ENCODE measurements around the gene PTPRJ. TPM values are rescaled to one million over a fixed set of nuclear protein-coding genes. Genes with fewer than 3 reads are reported as not detected.
"Not testable (repeated sequence)": the region's sequence is repeated elsewhere in the genome, so short reads cannot be mapped to it uniquely, and the experiment has no call there.

Gene PTPRJ
- total RNA-seq (18.2 TPM), polyA plus RNA-seq (3.1 TPM)

GRCh38 chr11:47980088-47980906 is at the start of gene PTPRJ:
Gene PTPRJ, plus strand, starts transcription at chr11:47980559. Its CDS starts 354 bp downstream, at chr11:47980913.
- 1% methylated on average over 110 of the region's 111 CpGs for WGBS
- no peak for DNase-seq (ENCODE audit: extremely low spot score)

GRCh38 chr11:47932544-47932943 is 47.8 kb upstream of the PTPRJ start:
- no peak for DNase-seq (ENCODE audit: extremely low spot score)
- H3K27ac ChIP-seq (ENCODE audit: low read depth): no peak overlapping the region
- no peak overlapping the region for H3K4me3 ChIP-seq (ENCODE audit: low read depth, low read length)
- no peaks in the 10 kb centered on the region for H3K36me3 ChIP-seq (ENCODE audit: insufficient read depth)
- no peaks in the 10 kb centered on the region for H3K4me1 ChIP-seq (ENCODE audit: insufficient read depth)

More at GRCh38 chr11:47980088-47980906, at the start of gene PTPRJ:
- Histone ChIP-seq H3K4me1 (ENCODE audit: insufficient read depth) (peaks cover 3% of the 10 kb centered on the region), H3K36me3 (ENCODE audit: insufficient read depth) (no peaks in the 10 kb centered on the region), H3K4me3 (ENCODE audit: low read depth, low read length) (peak within 1 kb of the TSS; percentile 94), H3K27ac (ENCODE audit: low read depth) (no peak within 1 kb of the TSS)

- 87% methylated on average over 12 of the region's 12 CpGs for WGBS
- H3K36me3 ChIP-seq (ENCODE audit: insufficient read depth); H3K4me1 ChIP-seq (ENCODE audit: insufficient read depth); H3K27ac ChIP-seq (ENCODE audit: low read depth); H3K4me3 ChIP-seq (ENCODE audit: low read depth, low read length); DNase-seq (ENCODE audit: extremely low spot score): not testable (repeated sequence)
Measured at GRCh38 chr11:47933797-47934196, 46.6 kb upstream of the PTPRJ start.

GRCh38 chr11:47938791-47939560 is 41.4 kb upstream of the PTPRJ start:
- Histone ChIP-seq H3K27ac (ENCODE audit: low read depth) (no peak overlapping the region), H3K4me1 (ENCODE audit: insufficient read depth) (no peaks in the 10 kb centered on the region), H3K4me3 (ENCODE audit: low read depth, low read length) (no peak overlapping the region), H3K36me3 (ENCODE audit: insufficient read depth) (no peaks in the 10 kb centered on the region)
- DNase-seq (ENCODE audit: extremely low spot score): no peak
- 86% methylated on average over 7 of the region's 7 CpGs for WGBS

- 89% methylated on average over 8 of the region's 8 CpGs for WGBS
- no peaks in the 10 kb centered on the region for H3K36me3 ChIP-seq (ENCODE audit: insufficient read depth)
- H3K4me3 ChIP-seq (ENCODE audit: low read depth, low read length): no peak overlapping the region
- H3K4me1 ChIP-seq (ENCODE audit: insufficient read depth): no peaks in the 10 kb centered on the region
- H3K27ac ChIP-seq (ENCODE audit: low read depth): no peak overlapping the region
- DNase-seq (ENCODE audit: extremely low spot score): no peak
Measured at GRCh38 chr11:47940904-47941649, 39.3 kb upstream of the PTPRJ start.

GRCh38 chr11:47941907-47942558 is 38.3 kb upstream of the PTPRJ start:
- Histone ChIP-seq H3K4me3 (ENCODE audit: low read depth, low read length) (no peak overlapping the region), H3K27ac (ENCODE audit: low read depth) (no peak overlapping the region), H3K4me1 (ENCODE audit: insufficient read depth) (no peaks in the 10 kb centered on the region), H3K36me3 (ENCODE audit: insufficient read depth) (no peaks in the 10 kb centered on the region)
- DNase-seq (ENCODE audit: extremely low spot score): no peak
- WGBS: 77% methylated on average over 7 of the region's 7 CpGs

GRCh38 chr11:47943721-47944586 is 36.4 kb upstream of the PTPRJ start:
- Histone ChIP-seq H3K4me3 (ENCODE audit: low read depth, low read length) (no peak overlapping the region), H3K27ac (ENCODE audit: low read depth) (no peak overlapping the region), H3K36me3 (ENCODE audit: insufficient read depth) (no peaks in the 10 kb centered on the region), H3K4me1 (ENCODE audit: insufficient read depth) (no peaks in the 10 kb centered on the region)
- WGBS: 59% methylated on average over 15 of the region's 15 CpGs
- DNase-seq (ENCODE audit: extremely low spot score): no peak

GRCh38 chr11:47944632-47945031 is 35.7 kb upstream of the PTPRJ start:
- no peak for DNase-seq (ENCODE audit: extremely low spot score)
- no peak overlapping the region for H3K27ac ChIP-seq (ENCODE audit: low read depth)
- H3K4me3 ChIP-seq (ENCODE audit: low read depth, low read length): no peak overlapping the region
- H3K4me1 ChIP-seq (ENCODE audit: insufficient read depth): no peaks in the 10 kb centered on the region
- H3K36me3 ChIP-seq (ENCODE audit: insufficient read depth): no peaks in the 10 kb centered on the region

GRCh38 chr11:47946682-47947559 is 33.4 kb upstream of the PTPRJ start:
- WGBS: 37% methylated on average over 10 of the region's 10 CpGs
- H3K4me3 ChIP-seq (ENCODE audit: low read depth, low read length): no peak overlapping the region
- no peaks in the 10 kb centered on the region for H3K4me1 ChIP-seq (ENCODE audit: insufficient read depth)
- no peak overlapping the region for H3K27ac ChIP-seq (ENCODE audit: low read depth)
- no peaks in the 10 kb centered on the region for H3K36me3 ChIP-seq (ENCODE audit: insufficient read depth)
- DNase-seq (ENCODE audit: extremely low spot score): no peak

- Histone ChIP-seq H3K27ac (ENCODE audit: low read depth) (no peak overlapping the region), H3K4me3 (ENCODE audit: low read depth, low read length) (no peak overlapping the region), H3K4me1 (ENCODE audit: insufficient read depth) (no peaks in the 10 kb centered on the region), H3K36me3 (ENCODE audit: insufficient read depth) (no peaks in the 10 kb centered on the region)
- DNase-seq (ENCODE audit: extremely low spot score): no peak
- 60% methylated on average over 3 of the region's 3 CpGs for WGBS
Measured at GRCh38 chr11:47948137-47948536, 32.2 kb upstream of the PTPRJ start.

- 84% methylated on average over 9 of the region's 9 CpGs for WGBS
- DNase-seq (ENCODE audit: extremely low spot score); H3K27ac ChIP-seq (ENCODE audit: low read depth); H3K36me3 ChIP-seq (ENCODE audit: insufficient read depth); H3K4me3 ChIP-seq (ENCODE audit: low read depth, low read length); H3K4me1 ChIP-seq (ENCODE audit: insufficient read depth): not testable (repeated sequence)
Measured at GRCh38 chr11:47949001-47949675, 31.2 kb upstream of the PTPRJ start.

Data from urinary bladder (tissue), 4 donors.